ENCODE data around the gene PPARA. TPM values are rescaled to one million over a fixed set of nuclear protein-coding genes. Genes with fewer than 3 reads are reported as not detected.
A peak's percentile ranks its signal among the peaks of the same experiment; 100 is the strongest.

PPARA gene
- total RNA-seq, 1 donor: 22.1 TPM

- no peaks in the 10 kb centered on the region for H3K9me3 ChIP-seq (ENCODE audit: low read depth, low read length)
- no peaks in the 10 kb centered on the region for H3K79me2 ChIP-seq (ENCODE audit: insufficient read depth, low read length)
- no peaks in the 10 kb centered on the region for H3K4me1 ChIP-seq (ENCODE audit: insufficient read depth, low read length)
- H3K4me2 ChIP-seq (ENCODE audit: insufficient read depth, low read length): no peak overlapping the region
- TF ChIP-seq CTCF (IDR thresholded peaks at IDR 0.05; ENCODE audit: extremely low read depth, low read depth, low read length): no peak
- H4K20me1 ChIP-seq (ENCODE audit: insufficient read depth, low read length): no peaks in the 10 kb centered on the region
- H3K4me3 ChIP-seq (ENCODE audit: insufficient read depth, low read length): no peak overlapping the region
- peak; percentile 68 for DNase-seq (ENCODE audit: insufficient read length, low spot score, missing footprints)
- H3K27me3 ChIP-seq (ENCODE audit: insufficient read depth, low read length): no peaks in the 10 kb centered on the region
- peaks cover 47% of the 10 kb centered on the region for H3K36me3 ChIP-seq (ENCODE audit: insufficient read depth, low read length)
- no peak overlapping the region for H2AFZ ChIP-seq (ENCODE audit: low read length)
- H3K27ac ChIP-seq (ENCODE audit: low read depth, low read length): no peak overlapping the region
Observed at GRCh38 chr22:46281866-46282678, 131.7 kb downstream of the PPARA start.

- Histone ChIP-seq H3K4me3 (ENCODE audit: insufficient read depth, low read length) (no peak overlapping the region), H4K20me1 (ENCODE audit: insufficient read depth, low read length) (no peaks in the 10 kb centered on the region), H3K27me3 (ENCODE audit: insufficient read depth, low read length) (no peaks in the 10 kb centered on the region), H3K79me2 (ENCODE audit: insufficient read depth, low read length) (no peaks in the 10 kb centered on the region), H2AFZ (ENCODE audit: low read length) (no peak overlapping the region), H3K9me3 (ENCODE audit: low read depth, low read length) (no peaks in the 10 kb centered on the region), H3K36me3 (ENCODE audit: insufficient read depth, low read length) (peaks cover 26% of the 10 kb centered on the region), H3K4me1 (ENCODE audit: insufficient read depth, low read length) (no peaks in the 10 kb centered on the region), H3K27ac (ENCODE audit: low read depth, low read length) (no peak overlapping the region), H3K4me2 (ENCODE audit: insufficient read depth, low read length) (no peak overlapping the region)
- no peak for TF ChIP-seq CTCF (IDR thresholded peaks at IDR 0.05; ENCODE audit: extremely low read depth, low read depth, low read length)
- DNase-seq (ENCODE audit: insufficient read length, low spot score, missing footprints): peak; percentile 81
Observed at GRCh38 chr22:46286006-46286405, 135.7 kb downstream of the PPARA start.

- Histone ChIP-seq H2AFZ (ENCODE audit: low read length) (no peak overlapping the region), H3K79me2 (ENCODE audit: insufficient read depth, low read length) (no peaks in the 10 kb centered on the region), H3K4me3 (ENCODE audit: insufficient read depth, low read length) (no peak overlapping the region), H3K27ac (ENCODE audit: low read depth, low read length) (no peak overlapping the region), H3K9me3 (ENCODE audit: low read depth, low read length) (no peaks in the 10 kb centered on the region), H3K27me3 (ENCODE audit: insufficient read depth, low read length) (no peaks in the 10 kb centered on the region), H3K36me3 (ENCODE audit: insufficient read depth, low read length) (peaks cover 26% of the 10 kb centered on the region), H4K20me1 (ENCODE audit: insufficient read depth, low read length) (no peaks in the 10 kb centered on the region), H3K4me1 (ENCODE audit: insufficient read depth, low read length) (no peaks in the 10 kb centered on the region), H3K4me2 (ENCODE audit: insufficient read depth, low read length) (no peak overlapping the region)
- no peak for TF ChIP-seq CTCF (IDR thresholded peaks at IDR 0.05; ENCODE audit: extremely low read depth, low read depth, low read length)
- DNase-seq (ENCODE audit: insufficient read length, low spot score, missing footprints): peak; percentile 74
Observed at GRCh38 chr22:46286941-46287872, 136.9 kb downstream of the PPARA start.

Data from osteoblast (primary cell).